Measurements from ENCODE around the gene DLX3.

The DLX3 gene

GRCh38 chr17:49985310-49985990, 9.6 kb downstream of the DLX3 start:
- Histone ChIP-seq H3K36me3 (ENCODE audit: control insufficient read depth, insufficient read depth, low read length) (no peaks in the 10 kb centered on the region), H3K9ac (ENCODE audit: low read length) (no peak overlapping the region), H2BK120ac (ENCODE audit: low read depth, low read length) (no peak overlapping the region), H3K4me1 (ENCODE audit: control insufficient read depth, low read depth, low read length) (no peaks in the 10 kb centered on the region), H3K56ac (ENCODE audit: low read length) (no peak overlapping the region), H3K4me3 (ENCODE audit: low read length) (no peak overlapping the region), H4K5ac (ENCODE audit: low read length) (no peak overlapping the region), H3K4me2 (ENCODE audit: low read length) (no peak overlapping the region), H2BK5ac (ENCODE audit: low read length) (no peak overlapping the region), H4K8ac (ENCODE audit: low read depth, low read length) (no peak overlapping the region), H3K18ac (ENCODE audit: low read length) (no peak overlapping the region), H2AK5ac (ENCODE audit: low read length) (no peak overlapping the region), H3K27ac (ENCODE audit: low read depth, low read length) (no peak overlapping the region), H3K79me2 (ENCODE audit: control insufficient read depth, insufficient read depth, low read length) (no peaks in the 10 kb centered on the region), H3K23ac (ENCODE audit: low read length) (no peak overlapping the region), H2BK15ac (replicated peaks; ENCODE audit: low read depth) (no peak overlapping the region), H3K4ac (ENCODE audit: low read depth, low read length) (no peak overlapping the region), H3K79me1 (ENCODE audit: low read length) (no peaks in the 10 kb centered on the region), H3K27me3 (ENCODE audit: insufficient read depth, low read length, poor library complexity) (peaks cover 12% of the 10 kb centered on the region)
- WGBS (ENCODE audit: extremely low coverage, insufficient coverage, low lambda C conversion rate): no CpG with 5 or more reads among the region's 3 CpGs
- no peak for DNase-seq

GRCh38 chr17:49984776-49985175, 10.2 kb downstream of the DLX3 start:
- Histone ChIP-seq H4K8ac (ENCODE audit: low read depth, low read length) (no peak overlapping the region), H3K79me2 (ENCODE audit: control insufficient read depth, insufficient read depth, low read length) (no peaks in the 10 kb centered on the region), H3K27ac (ENCODE audit: low read depth, low read length) (no peak overlapping the region), H2BK5ac (ENCODE audit: low read length) (no peak overlapping the region), H3K56ac (ENCODE audit: low read length) (no peak overlapping the region), H3K23ac (ENCODE audit: low read length) (no peak overlapping the region), H3K18ac (ENCODE audit: low read length) (no peak overlapping the region), H3K79me1 (ENCODE audit: low read length) (no peaks in the 10 kb centered on the region), H3K4me2 (ENCODE audit: low read length) (no peak overlapping the region), H3K4me3 (ENCODE audit: low read length) (no peak overlapping the region), H3K36me3 (ENCODE audit: control insufficient read depth, insufficient read depth, low read length) (no peaks in the 10 kb centered on the region), H3K4me1 (ENCODE audit: control insufficient read depth, low read depth, low read length) (no peaks in the 10 kb centered on the region), H4K5ac (ENCODE audit: low read length) (no peak overlapping the region), H3K9ac (ENCODE audit: low read length) (no peak overlapping the region), H2AK5ac (ENCODE audit: low read length) (no peak overlapping the region), H3K27me3 (ENCODE audit: insufficient read depth, low read length, poor library complexity) (peaks cover 10% of the 10 kb centered on the region), H2BK15ac (replicated peaks; ENCODE audit: low read depth) (no peak overlapping the region), H2BK120ac (ENCODE audit: low read depth, low read length) (no peak overlapping the region), H3K4ac (ENCODE audit: low read depth, low read length) (no peak overlapping the region)
- no peak for DNase-seq
- WGBS (ENCODE audit: extremely low coverage, insufficient coverage, low lambda C conversion rate): no CpG with 5 or more reads among the region's 2 CpGs

- Histone ChIP-seq H3K23ac (ENCODE audit: low read length) (no peak overlapping the region), H3K9ac (ENCODE audit: low read length) (no peak overlapping the region), H2BK15ac (replicated peaks; ENCODE audit: low read depth) (no peak overlapping the region), H3K27me3 (ENCODE audit: insufficient read depth, low read length, poor library complexity) (peaks cover 10% of the 10 kb centered on the region), H2BK5ac (ENCODE audit: low read length) (no peak overlapping the region), H3K18ac (ENCODE audit: low read length) (no peak overlapping the region), H3K4me3 (ENCODE audit: low read length) (no peak overlapping the region), H2BK120ac (ENCODE audit: low read depth, low read length) (no peak overlapping the region), H3K4ac (ENCODE audit: low read depth, low read length) (no peak overlapping the region), H4K8ac (ENCODE audit: low read depth, low read length) (no peak overlapping the region), H2AK5ac (ENCODE audit: low read length) (no peak overlapping the region), H3K27ac (ENCODE audit: low read depth, low read length) (no peak overlapping the region), H3K79me1 (ENCODE audit: low read length) (no peaks in the 10 kb centered on the region), H3K36me3 (ENCODE audit: control insufficient read depth, insufficient read depth, low read length) (no peaks in the 10 kb centered on the region), H3K4me2 (ENCODE audit: low read length) (no peak overlapping the region), H3K79me2 (ENCODE audit: control insufficient read depth, insufficient read depth, low read length) (no peaks in the 10 kb centered on the region), H4K5ac (ENCODE audit: low read length) (no peak overlapping the region), H3K4me1 (ENCODE audit: control insufficient read depth, low read depth, low read length) (no peaks in the 10 kb centered on the region), H3K56ac (ENCODE audit: low read length) (no peak overlapping the region)
- peak; percentile 57 for DNase-seq
- WGBS (ENCODE audit: extremely low coverage, insufficient coverage, low lambda C conversion rate): no CpG with 5 or more reads among the region's 3 CpGs
Measured at GRCh38 chr17:49984283-49984682, 10.7 kb downstream of the DLX3 start.

GRCh38 chr17:49980703-49981197, 14.3 kb downstream of the DLX3 start:
- Histone ChIP-seq H3K79me2 (ENCODE audit: control insufficient read depth, insufficient read depth, low read length) (no peaks in the 10 kb centered on the region), H3K9ac (ENCODE audit: low read length) (no peak overlapping the region), H2AK5ac (ENCODE audit: low read length) (no peak overlapping the region), H2BK120ac (ENCODE audit: low read depth, low read length) (no peak overlapping the region), H4K8ac (ENCODE audit: low read depth, low read length) (no peak overlapping the region), H3K79me1 (ENCODE audit: low read length) (no peaks in the 10 kb centered on the region), H3K4me2 (ENCODE audit: low read length) (no peak overlapping the region), H2BK5ac (ENCODE audit: low read length) (no peak overlapping the region), H2BK15ac (replicated peaks; ENCODE audit: low read depth) (no peak overlapping the region), H3K18ac (ENCODE audit: low read length) (no peak overlapping the region), H4K5ac (ENCODE audit: low read length) (no peak overlapping the region), H3K56ac (ENCODE audit: low read length) (no peak overlapping the region), H3K36me3 (ENCODE audit: control insufficient read depth, insufficient read depth, low read length) (no peaks in the 10 kb centered on the region), H3K4me3 (ENCODE audit: low read length) (no peak overlapping the region), H3K27ac (ENCODE audit: low read depth, low read length) (no peak overlapping the region), H3K4me1 (ENCODE audit: control insufficient read depth, low read depth, low read length) (peaks cover 6% of the 10 kb centered on the region), H3K27me3 (ENCODE audit: insufficient read depth, low read length, poor library complexity) (no peaks in the 10 kb centered on the region), H3K4ac (ENCODE audit: low read depth, low read length) (no peak overlapping the region), H3K23ac (ENCODE audit: low read length) (no peak overlapping the region)
- WGBS (ENCODE audit: extremely low coverage, insufficient coverage, low lambda C conversion rate): no CpG with 5 or more reads among the region's 7 CpGs
- peak; percentile 91 for DNase-seq

DNA sequence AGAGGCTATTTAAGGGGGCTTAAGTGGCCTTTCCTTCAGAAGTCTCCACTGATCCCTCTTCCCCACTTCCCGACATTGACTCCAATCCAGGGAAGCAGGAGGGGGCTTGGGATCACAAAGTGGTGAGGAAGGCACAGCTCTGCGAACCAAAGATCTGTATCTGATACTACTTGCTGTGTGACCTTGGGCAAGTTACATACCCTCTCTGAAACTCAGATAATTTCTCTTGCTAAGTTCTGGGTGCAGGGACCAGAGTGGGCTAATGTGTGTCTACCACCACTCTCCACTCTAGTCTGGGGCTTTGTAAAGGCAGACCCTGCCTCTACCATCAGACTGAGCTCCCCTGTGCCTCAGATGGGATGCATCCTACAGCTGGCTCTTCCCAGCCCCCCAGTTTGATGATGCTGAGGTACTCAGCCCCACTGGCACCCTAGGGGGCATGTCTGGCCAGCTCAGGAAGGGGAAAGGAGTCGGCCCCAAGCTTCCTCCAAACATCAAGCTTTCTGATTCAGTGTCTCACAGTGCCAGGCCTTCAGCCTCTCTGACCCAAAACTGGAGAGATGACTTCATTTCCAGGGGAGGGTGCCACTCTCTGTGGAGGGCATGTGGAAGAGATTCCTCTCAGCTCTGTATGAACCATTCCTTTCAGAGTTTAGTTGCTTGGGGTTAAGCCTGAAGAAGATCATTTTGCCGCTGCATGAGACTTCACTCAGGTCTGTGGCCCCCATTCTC, 15.1 kb downstream of the DLX3 start:
- no CpG with 5 or more reads among the region's 4 CpGs for WGBS (ENCODE audit: extremely low coverage, insufficient coverage, low lambda C conversion rate)
- H2AK5ac ChIP-seq (ENCODE audit: low read length): no peak overlapping the region
- no peak overlapping the region for H4K8ac ChIP-seq (ENCODE audit: low read depth, low read length)
- no peak overlapping the region for H3K27ac ChIP-seq (ENCODE audit: low read depth, low read length)
- H2BK120ac ChIP-seq (ENCODE audit: low read depth, low read length): no peak overlapping the region
- no peak overlapping the region for H4K5ac ChIP-seq (ENCODE audit: low read length)
- no peak for DNase-seq
- peaks cover under 1% of the 10 kb centered on the region for H3K27me3 ChIP-seq (ENCODE audit: insufficient read depth, low read length, poor library complexity)
- no peak overlapping the region for H3K18ac ChIP-seq (ENCODE audit: low read length)
- no peak overlapping the region for H3K56ac ChIP-seq (ENCODE audit: low read length)
- no peaks in the 10 kb centered on the region for H3K79me1 ChIP-seq (ENCODE audit: low read length)
- no peak overlapping the region for H3K4ac ChIP-seq (ENCODE audit: low read depth, low read length)
- peaks cover 11% of the 10 kb centered on the region for H3K4me1 ChIP-seq (ENCODE audit: control insufficient read depth, low read depth, low read length)
- H2BK5ac ChIP-seq (ENCODE audit: low read length): no peak overlapping the region
- H3K79me2 ChIP-seq (ENCODE audit: control insufficient read depth, insufficient read depth, low read length): no peaks in the 10 kb centered on the region
- no peaks in the 10 kb centered on the region for H3K36me3 ChIP-seq (ENCODE audit: control insufficient read depth, insufficient read depth, low read length)
- H3K4me3 ChIP-seq (ENCODE audit: low read length): no peak overlapping the region
- H2BK15ac ChIP-seq (replicated peaks; ENCODE audit: low read depth): no peak overlapping the region
- no peak overlapping the region for H3K23ac ChIP-seq (ENCODE audit: low read length)
- no peak overlapping the region for H3K4me2 ChIP-seq (ENCODE audit: low read length)
- no peak overlapping the region for H3K9ac ChIP-seq (ENCODE audit: low read length)

All from mesendoderm (in vitro differentiated cells).